Transverse colon (tissue), 4 donors: ENCODE measurements around the gene MCF2L2. TPM values are rescaled to one million over a fixed set of nuclear protein-coding genes. Genes with fewer than 3 reads are reported as not detected.
A peak's percentile ranks its signal among the peaks of the same experiment; 100 is the strongest.

Experiments used
- DNase-seq: peaks from one replicate; pipeline ENCODE4 v3.0.0-alpha.2; 2019
- H3K27ac ChIP-seq, 4 donors: fragments of 200-600 bp; sonication (generic); 2 replicates each; pipeline ENCODE4 v1.5.1; 2016 to 2018; ENCODE audit warnings: inconsistent platforms in 4 of 4
- H3K27me3 ChIP-seq: fragments of 200-600 bp; sonication (generic); 2 replicates; pipeline ENCODE4 v1.5.1; 2017; ENCODE audit warnings: inconsistent platforms
- H3K36me3 ChIP-seq, 4 donors: fragments of 200-600 bp; sonication (generic); 2 replicates each; pipeline ENCODE4 v1.5.1; 2017 to 2019; ENCODE audit warnings: inconsistent platforms in 4 of 4
- H3K4me1 ChIP-seq, 4 donors: fragments of 200-600 bp; sonication (generic); 2 replicates each; pipeline ENCODE4 v1.5.1; 2017 to 2020; ENCODE audit warnings: inconsistent platforms in 4 of 4
- H3K4me3 ChIP-seq, 4 donors: fragments of 200-600 bp; sonication (generic); 1 replicate in 1 of 4; 2 replicates in 3 of 4; pipeline versions ENCODE4 v1.5.1 to v1.6.1; 2017 to 2019; ENCODE audit warnings: inconsistent platforms in 4 of 4
- H3K9me3 ChIP-seq, 2 donors: fragments of 200-600 bp; sonication (generic); 2 replicates each; pipeline ENCODE4 v1.5.1; 2017 to 2019; ENCODE audit warnings: inconsistent platforms in 2 of 2
- EP300 ChIP-seq: sonication (generic); formaldehyde crosslinking; IDR thresholded peaks from one replicate; pipeline ENCODE4 v1.6.1; 2017; ENCODE audit warnings: antibody characterized with exemption, low read depth
- POLR2A ChIP-seq: fragments of 450-650 bp; IDR thresholded peaks from one replicate; pipeline ENCODE4 v1.6.1; 2016; ENCODE audit warnings: antibody characterized with exemption, mild to moderate bottlenecking, moderate library complexity
- POLR2AphosphoS5 ChIP-seq, 3 donors: sonication (generic); formaldehyde crosslinking; IDR thresholded peaks; one replicate each; pipeline ENCODE4 v1.6.1; 2016; ENCODE audit warnings: antibody characterized with exemption in 3 of 3
- WGBS, 2 donors: methylation state at CpG; one replicate each; pipeline ENCODE4 v1.1.5; 2018; ENCODE audit warnings: low coverage in 1 of 2; 5-methylcytosine and 5-hydroxymethylcytosine counted together
- in situ Hi-C, 4 donors: fragments of 200-750 bp; cut with MboI; loops; one replicate each; pipeline versions ENCODE4 v1.15.0 to v1.15.1; 2017; ENCODE audit warnings: low sequenced_read_pairs in 3 of 4, low pct_ligation_motif_present in 1 of 4, low pct_unique_long_range_greater_than_20kb in 1 of 4
- intact Hi-C: fragments of 100-400 bp; cut with DNase I; formaldehyde crosslinking; loops from one replicate; pipeline ENCODE4 v1.15.1; 2023; ENCODE audit warnings: low total_unique reads
- total RNA-seq, 4 donors: library from RNA; depleted of rRNA; stranded (reverse); fragments of >200 nt; gene quantifications; one replicate each; pipeline ENCODE4 v1.1.0, GENCODE V29; 2016
- TF ChIP-seq, protein P1 (sequence below), 5 experiments: fragments of 200-600 bp in 3 of 5; fragments of 450-650 bp in 2 of 5; sonication (generic) in 3 of 5; IDR thresholded peaks; 1 replicate in 2 of 5; 2 replicates in 3 of 5; pipeline ENCODE4 v1.5.1; 2016 to 2017; ENCODE audit warnings: antibody characterized with exemption in 5 of 5, inconsistent platforms in 3 of 5, mild to moderate bottlenecking in 2 of 5, moderate library complexity in 1 of 5

MCF2L2 gene
- total RNA-seq, 4 donors from 2014 or later = 0.20 to 3.7 (median 2.0) TPM

- peaks cover 0 to 11% (median 3%) of the 10 kb centered on the region in 4 donors for H3K4me1 ChIP-seq
- H3K27me3 ChIP-seq = no peaks in the 10 kb centered on the region
- intact Hi-C loops = no loop called here
- peak; percentile 43 for DNase-seq
- WGBS, 2 donors = 84 to 88% methylated on average over 5 to 7 of the region's 7 CpGs
- no peaks in the 10 kb centered on the region for H3K36me3 ChIP-seq
- H3K9me3 ChIP-seq = no peaks in the 10 kb centered on the region
- TF ChIP-seq POLR2AphosphoS5 (IDR thresholded peaks at IDR 0.05) (no peak), POLR2A (no peak), EP300 (no peak)
- TF ChIP-seq, protein P1, sequence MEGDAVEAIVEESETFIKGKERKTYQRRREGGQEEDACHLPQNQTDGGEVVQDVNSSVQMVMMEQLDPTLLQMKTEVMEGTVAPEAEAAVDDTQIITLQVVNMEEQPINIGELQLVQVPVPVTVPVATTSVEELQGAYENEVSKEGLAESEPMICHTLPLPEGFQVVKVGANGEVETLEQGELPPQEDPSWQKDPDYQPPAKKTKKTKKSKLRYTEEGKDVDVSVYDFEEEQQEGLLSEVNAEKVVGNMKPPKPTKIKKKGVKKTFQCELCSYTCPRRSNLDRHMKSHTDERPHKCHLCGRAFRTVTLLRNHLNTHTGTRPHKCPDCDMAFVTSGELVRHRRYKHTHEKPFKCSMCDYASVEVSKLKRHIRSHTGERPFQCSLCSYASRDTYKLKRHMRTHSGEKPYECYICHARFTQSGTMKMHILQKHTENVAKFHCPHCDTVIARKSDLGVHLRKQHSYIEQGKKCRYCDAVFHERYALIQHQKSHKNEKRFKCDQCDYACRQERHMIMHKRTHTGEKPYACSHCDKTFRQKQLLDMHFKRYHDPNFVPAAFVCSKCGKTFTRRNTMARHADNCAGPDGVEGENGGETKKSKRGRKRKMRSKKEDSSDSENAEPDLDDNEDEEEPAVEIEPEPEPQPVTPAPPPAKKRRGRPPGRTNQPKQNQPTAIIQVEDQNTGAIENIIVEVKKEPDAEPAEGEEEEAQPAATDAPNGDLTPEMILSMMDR (IDR thresholded peaks at IDR 0.05) = peak in 3 of 5 experiments; percentile 16 to 26 (median 18)
- H3K27ac ChIP-seq = no peak overlapping the region
- in situ Hi-C loops = loop anchor here in 2 of 4 donors (5.0 to 10.0 kb wide), 2 partner anchors 64 to 193 kb away; no protein-coding TSS in a partner anchor
- H3K4me3 ChIP-seq = no peak overlapping the region
Measured at GRCh38 chr3:183188895-183189462, 239.4 kb downstream of the MCF2L2 start.

DNA sequence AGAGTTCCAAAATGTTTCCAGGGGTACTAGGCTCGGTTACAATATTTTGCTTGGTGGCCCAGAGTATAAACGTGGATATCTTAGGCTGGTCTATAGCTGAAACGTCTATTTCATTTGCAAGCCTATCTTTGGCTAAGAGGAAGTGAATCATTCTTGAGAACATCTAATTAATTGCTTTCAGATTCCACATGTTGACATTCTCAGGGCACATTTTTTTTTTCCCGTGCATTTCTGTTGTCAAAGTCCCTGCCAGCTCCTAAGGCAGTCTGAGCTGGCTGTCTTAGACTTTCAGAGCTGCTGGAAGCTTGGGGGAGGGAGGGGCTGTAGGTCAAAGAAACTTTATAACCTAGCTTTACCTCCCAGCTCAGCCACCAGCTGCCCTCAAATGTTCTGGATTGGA is 242.7 kb downstream of the MCF2L2 start:
- Histone ChIP-seq H3K27me3 (peaks cover 8% of the 10 kb centered on the region), H3K27ac (no peak overlapping the region), H3K36me3 (no peaks in the 10 kb centered on the region), H3K4me3 (no peak overlapping the region), H3K9me3 (no peaks in the 10 kb centered on the region), H3K4me1 (peaks cover 0 to 11% (median 0%) of the 10 kb centered on the region in 4 donors)
- intact Hi-C loops = no loop called here
- no peak for DNase-seq
- TF ChIP-seq POLR2A = no peak
- TF ChIP-seq POLR2AphosphoS5 (IDR thresholded peaks at IDR 0.05) = no peak
- no peak for TF ChIP-seq EP300
- TF ChIP-seq, protein P1 (IDR thresholded peaks at IDR 0.05) = no peak
- in situ Hi-C loops = loop anchor here in 2 of 4 donors (5.0 to 10.0 kb wide), 2 partner anchors 61 to 197 kb away; no protein-coding TSS in a partner anchor
- 25 to 46% methylated on average over 4 of the region's 4 CpGs for WGBS, 2 donors

GRCh38 chr3:183182732-183183610 is 245.4 kb downstream of the MCF2L2 start:
- H3K27me3 ChIP-seq = peaks cover 36% of the 10 kb centered on the region
- H3K36me3 ChIP-seq = no peaks in the 10 kb centered on the region
- 63 to 76% methylated on average over 2 to 5 of the region's 5 CpGs for WGBS, 2 donors
- peaks cover 0 to 32% (median 17%) of the 10 kb centered on the region in 4 donors for H3K4me1 ChIP-seq
- TF ChIP-seq POLR2A (no peak), EP300 (no peak), POLR2AphosphoS5 (IDR thresholded peaks at IDR 0.05) (no peak)
- TF ChIP-seq, protein P1 (IDR thresholded peaks at IDR 0.05) = no peak
- no peaks in the 10 kb centered on the region for H3K9me3 ChIP-seq
- H3K27ac ChIP-seq = no peak overlapping the region
- DNase-seq = no peak
- intact Hi-C loops = loop anchor here (5.0 kb wide), 1 partner anchor 204 kb away; no protein-coding TSS in a partner anchor
- H3K4me3 ChIP-seq = no peak overlapping the region
- in situ Hi-C loops = loop anchor here in 3 of 4 donors (5.0 to 10.0 kb wide), 2 partner anchors 58 to 204 kb away; no protein-coding TSS in a partner anchor

DNA sequence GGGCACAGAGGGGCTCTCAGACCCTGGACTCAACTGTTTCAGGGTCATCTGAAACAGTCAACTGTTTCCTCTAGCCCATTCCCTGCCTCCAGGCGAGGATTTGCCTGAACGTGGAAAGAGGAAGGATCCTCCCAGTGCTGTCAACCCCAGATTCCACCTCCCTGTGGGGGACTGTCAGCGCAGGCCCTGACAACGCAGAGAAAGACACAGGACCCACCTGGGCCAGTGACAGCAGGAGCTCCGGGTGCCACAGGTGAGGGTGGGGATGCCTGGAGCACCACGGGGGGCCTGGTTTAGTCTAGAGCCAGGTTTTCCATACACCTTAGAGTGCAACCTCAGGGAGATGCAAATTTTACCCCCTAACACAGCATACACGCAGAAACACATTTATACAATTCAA is 246.3 kb downstream of the MCF2L2 start:
- Histone ChIP-seq H3K36me3 (no peaks in the 10 kb centered on the region), H3K4me3 (no peak overlapping the region), H3K4me1 (peaks cover 0 to 32% (median 17%) of the 10 kb centered on the region in 4 donors), H3K27me3 (peaks cover 45% of the 10 kb centered on the region), H3K9me3 (no peaks in the 10 kb centered on the region), H3K27ac (no peak overlapping the region)
- no peak for DNase-seq
- WGBS, 2 donors = 61 to 86% methylated on average over 1 to 7 of the region's 7 CpGs
- intact Hi-C loops = loop anchor here (5.0 kb wide), 1 partner anchor 205 kb away; no protein-coding TSS in a partner anchor
- in situ Hi-C loops = loop anchor here in 3 of 4 donors (5.0 to 10.0 kb wide), 2 partner anchors 57 to 205 kb away; no protein-coding TSS in a partner anchor
- TF ChIP-seq POLR2A (no peak), EP300 (no peak), POLR2AphosphoS5 (IDR thresholded peaks at IDR 0.05) (no peak)
- TF ChIP-seq, protein P1 (IDR thresholded peaks at IDR 0.05) = no peak
